ENCODE results near the gene SPATA46. TPM values are rescaled to one million over a fixed set of nuclear protein-coding genes. Genes with fewer than 3 reads are reported as not detected.
"Not testable (repeated sequence)": the region's sequence is repeated elsewhere in the genome, so short reads cannot be mapped to it uniquely, and the experiment has no call there.

SPATA46 gene
- polyA plus RNA-seq, 1 of the 3 experiments (the other 2 are of a cell fraction): not detected

- TF ChIP-seq RAD21 (IDR thresholded peaks at IDR 0.05; ENCODE audit: low read length) (no peak), FOSL2 (IDR thresholded peaks at IDR 0.05; ENCODE audit: borderline replicate concordance, low read depth) (no peak)
- WGBS (ENCODE audit: low lambda C conversion rate): 30% methylated on average over 5 of the region's 5 CpGs
- POLR2A ChIA-PET: no interaction called here
Measured at GRCh38 chr1:162421258-162422164, 44.9 kb upstream of the SPATA46 start.

DNA sequence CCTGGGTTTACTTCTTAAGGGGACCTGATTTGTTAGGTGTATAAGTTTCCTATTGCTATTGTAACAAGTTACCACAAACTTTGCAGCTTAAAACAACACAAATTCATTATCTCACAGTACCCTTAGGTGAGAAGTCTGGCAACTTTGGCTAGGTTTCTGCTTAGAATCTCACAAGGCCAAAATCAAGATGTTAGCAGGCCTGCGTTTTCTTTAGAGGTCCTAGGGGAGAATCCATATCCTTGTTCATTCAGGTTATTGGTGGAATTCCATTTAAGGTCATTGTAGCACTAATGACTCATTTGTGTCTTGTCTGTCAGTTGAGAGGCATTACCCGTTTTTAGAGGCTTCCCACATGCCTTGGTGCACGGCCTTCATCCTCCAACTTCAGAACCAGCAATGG lies 43.5 kb upstream of the SPATA46 start:
- Histone ChIP-seq H3K4me3 (ENCODE audit: low read depth in 2 of 2, low read length in 1 of 2) (no peak overlapping the region), H3K4me1 (ENCODE audit: control insufficient read depth in 1 of 2, insufficient read depth in 2 of 2, low read depth in 1 of 2, low read length in 1 of 2) (no peaks in the 10 kb centered on the region; a peak in 1 of 4 replicates), H4K20me1 (ENCODE audit: insufficient read depth) (no peaks in the 10 kb centered on the region), H3K9ac (no peak overlapping the region), H3K27ac (ENCODE audit: low read depth in 2 of 2, low read length in 1 of 2) (no peak overlapping the region), H3K27me3 (ENCODE audit: insufficient read depth) (no peaks in the 10 kb centered on the region), H3K36me3 (replicated peaks in 1 of 2; ENCODE audit: control insufficient read depth in 1 of 2, insufficient read depth in 2 of 2, low read length in 1 of 2) (no peaks in the 10 kb centered on the region), H3K79me2 (ENCODE audit: insufficient read depth) (no peaks in the 10 kb centered on the region), H3K4me2 (no peak overlapping the region), H3K9me2 (no peaks in the 10 kb centered on the region), H2AFZ (ENCODE audit: low read depth) (no peak overlapping the region), H3K9me3 (peaks cover 6% of the 10 kb centered on the region; the same call in 1 of the 2 replicates), H3F3A (replicated peaks; ENCODE audit: insufficient read depth) (no peaks in the 10 kb centered on the region)
- DNase-seq: no peak
- 61% methylated on average over 3 of the region's 3 CpGs for WGBS (ENCODE audit: low lambda C conversion rate)
- CTCF ChIA-PET: no interaction called here
- POLR2A ChIA-PET: no interaction called here
- TF ChIP-seq PBX3 (IDR thresholded peaks at IDR 0.05): no peak
- TF ChIP-seq RFX5 (IDR thresholded peaks at IDR 0.05; ENCODE audit: low read length): no peak
- TF ChIP-seq NRF1 (IDR thresholded peaks at IDR 0.05; ENCODE audit: low read depth, low read length): no peak
- TF ChIP-seq JUND (IDR thresholded peaks at IDR 0.05): no peak
- TF ChIP-seq ELF1 (IDR thresholded peaks at IDR 0.05): no peak
- TF ChIP-seq CHD2 (IDR thresholded peaks at IDR 0.05; ENCODE audit: low read length, partially characterized antibody): no peak
- TF ChIP-seq, protein P1, sequence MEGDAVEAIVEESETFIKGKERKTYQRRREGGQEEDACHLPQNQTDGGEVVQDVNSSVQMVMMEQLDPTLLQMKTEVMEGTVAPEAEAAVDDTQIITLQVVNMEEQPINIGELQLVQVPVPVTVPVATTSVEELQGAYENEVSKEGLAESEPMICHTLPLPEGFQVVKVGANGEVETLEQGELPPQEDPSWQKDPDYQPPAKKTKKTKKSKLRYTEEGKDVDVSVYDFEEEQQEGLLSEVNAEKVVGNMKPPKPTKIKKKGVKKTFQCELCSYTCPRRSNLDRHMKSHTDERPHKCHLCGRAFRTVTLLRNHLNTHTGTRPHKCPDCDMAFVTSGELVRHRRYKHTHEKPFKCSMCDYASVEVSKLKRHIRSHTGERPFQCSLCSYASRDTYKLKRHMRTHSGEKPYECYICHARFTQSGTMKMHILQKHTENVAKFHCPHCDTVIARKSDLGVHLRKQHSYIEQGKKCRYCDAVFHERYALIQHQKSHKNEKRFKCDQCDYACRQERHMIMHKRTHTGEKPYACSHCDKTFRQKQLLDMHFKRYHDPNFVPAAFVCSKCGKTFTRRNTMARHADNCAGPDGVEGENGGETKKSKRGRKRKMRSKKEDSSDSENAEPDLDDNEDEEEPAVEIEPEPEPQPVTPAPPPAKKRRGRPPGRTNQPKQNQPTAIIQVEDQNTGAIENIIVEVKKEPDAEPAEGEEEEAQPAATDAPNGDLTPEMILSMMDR (IDR thresholded peaks at IDR 0.05): no peak

More at GRCh38 chr1:162421258-162422164, 44.9 kb upstream of the SPATA46 start:
- Histone ChIP-seq H3K27ac (ENCODE audit: low read depth in 2 of 2, low read length in 1 of 2) (no peak overlapping the region), H4K20me1 (ENCODE audit: insufficient read depth) (no peaks in the 10 kb centered on the region), H3K9ac (no peak overlapping the region), H3K4me2 (no peak overlapping the region), H3K9me3 (peaks cover 6% of the 10 kb centered on the region; the same call in 1 of the 2 replicates), H3K79me2 (ENCODE audit: insufficient read depth) (no peaks in the 10 kb centered on the region), H2AFZ (ENCODE audit: low read depth) (peak overlapping the region; percentile 26; the same call in 1 of the 2 replicates), H3F3A (replicated peaks; ENCODE audit: insufficient read depth) (no peaks in the 10 kb centered on the region), H3K4me1 (ENCODE audit: control insufficient read depth in 1 of 2, insufficient read depth in 2 of 2, low read depth in 1 of 2, low read length in 1 of 2) (no peaks in the 10 kb centered on the region; a peak in 1 of 4 replicates), H3K27me3 (ENCODE audit: insufficient read depth) (no peaks in the 10 kb centered on the region), H3K36me3 (replicated peaks in 1 of 2; ENCODE audit: control insufficient read depth in 1 of 2, insufficient read depth in 2 of 2, low read length in 1 of 2) (no peaks in the 10 kb centered on the region), H3K4me3 (ENCODE audit: low read depth in 2 of 2, low read length in 1 of 2) (no peak overlapping the region), H3K9me2 (no peaks in the 10 kb centered on the region)
- no peak for DNase-seq
- CTCF ChIA-PET: interaction anchor here (0.8 kb wide), 1 partner anchor 28 kb away, joined by 3 read pairs; no protein-coding TSS in a partner anchor

- H3K9me3 ChIP-seq; H3K9me2 ChIP-seq; H3K4me3 ChIP-seq (ENCODE audit: low read depth in 2 of 2, low read length in 1 of 2); H2AFZ ChIP-seq (ENCODE audit: low read depth); H4K20me1 ChIP-seq (ENCODE audit: insufficient read depth); DNase-seq; H3K9ac ChIP-seq; H3K4me1 ChIP-seq (ENCODE audit: control insufficient read depth in 1 of 2, insufficient read depth in 2 of 2, low read depth in 1 of 2, low read length in 1 of 2); H3F3A ChIP-seq (replicated peaks; ENCODE audit: insufficient read depth); H3K27ac ChIP-seq (ENCODE audit: low read depth in 2 of 2, low read length in 1 of 2); H3K4me2 ChIP-seq; H3K36me3 ChIP-seq (replicated peaks in 1 of 2; ENCODE audit: control insufficient read depth in 1 of 2, insufficient read depth in 2 of 2, low read length in 1 of 2); H3K27me3 ChIP-seq (ENCODE audit: insufficient read depth); POLR2A ChIA-PET; H3K79me2 ChIP-seq (ENCODE audit: insufficient read depth): not testable (repeated sequence)
- 48% methylated on average over 8 of the region's 9 CpGs for WGBS (ENCODE audit: low lambda C conversion rate)
- CTCF ChIA-PET: interaction anchor here (1.2 kb wide), 1 partner anchor 28 kb away, joined by 3 read pairs; no protein-coding TSS in a partner anchor
Measured at GRCh38 chr1:162419450-162419931, 42.8 kb upstream of the SPATA46 start.

- POLR2A ChIA-PET; H3K36me3 ChIP-seq (replicated peaks in 1 of 2; ENCODE audit: control insufficient read depth in 1 of 2, insufficient read depth in 2 of 2, low read length in 1 of 2); H3K27ac ChIP-seq (ENCODE audit: low read depth in 2 of 2, low read length in 1 of 2); H3K9me2 ChIP-seq; H3K4me2 ChIP-seq; H3K9ac ChIP-seq; H4K20me1 ChIP-seq (ENCODE audit: insufficient read depth); H3K27me3 ChIP-seq (ENCODE audit: insufficient read depth); H3K79me2 ChIP-seq (ENCODE audit: insufficient read depth); H3K9me3 ChIP-seq; DNase-seq; H3K4me1 ChIP-seq (ENCODE audit: control insufficient read depth in 1 of 2, insufficient read depth in 2 of 2, low read depth in 1 of 2, low read length in 1 of 2); H3K4me3 ChIP-seq (ENCODE audit: low read depth in 2 of 2, low read length in 1 of 2); H2AFZ ChIP-seq (ENCODE audit: low read depth); H3F3A ChIP-seq (replicated peaks; ENCODE audit: insufficient read depth): not testable (repeated sequence)
- WGBS (ENCODE audit: low lambda C conversion rate): 42% methylated on average over 7 of the region's 7 CpGs
- CTCF ChIA-PET: interaction anchor here (1.2 kb wide), 1 partner anchor 27 kb away, joined by 3 read pairs; no protein-coding TSS in a partner anchor
Measured at GRCh38 chr1:162418584-162418983, 41.9 kb upstream of the SPATA46 start.
